HG03460 (cell line): ENCODE data around the gene AIF1.
"Not testable (repeated sequence)": the region's sequence is repeated elsewhere in the genome, so short reads cannot be mapped to it uniquely, and the experiment has no call there.

ENCODE experiments used
- ATAC-seq: cut with Tn5 transposase; IDR thresholded peaks from one replicate; pipeline ENCODE4 v1.9.1; 2021; ENCODE audit not compliant: unreplicated experiment

Gene AIF1

DNA sequence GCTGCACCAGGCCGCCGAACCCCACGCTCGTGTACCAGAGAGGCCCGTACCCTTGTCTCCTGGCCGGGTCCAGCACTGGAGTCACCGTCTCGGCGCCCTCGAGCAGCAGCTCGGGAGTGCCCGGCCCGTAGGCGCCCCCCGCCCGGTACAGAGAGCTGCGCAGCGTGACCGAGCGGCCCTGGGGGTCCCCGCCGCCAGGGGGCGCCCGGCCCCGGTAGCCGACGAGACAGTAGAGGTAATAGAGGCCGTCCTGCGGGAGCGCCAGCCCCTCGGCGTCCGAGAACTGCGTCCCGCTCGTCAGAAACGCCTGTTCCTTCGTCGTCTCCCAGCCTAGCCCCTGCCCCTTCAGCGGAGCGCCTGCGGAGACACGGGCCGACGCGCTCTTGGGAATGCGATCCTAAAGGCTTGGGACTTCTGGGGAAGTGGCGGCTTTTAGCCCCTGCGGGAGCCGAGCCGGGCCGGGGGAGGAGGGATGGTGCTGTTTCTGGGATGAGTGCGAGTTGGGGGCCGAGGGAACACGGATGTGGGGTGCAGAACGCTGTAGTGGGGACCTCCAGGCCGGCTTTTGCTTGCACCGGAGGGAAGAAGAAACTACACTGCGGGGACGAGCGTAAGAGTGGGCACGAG lies 34.1 kb upstream of the AIF1 start:
- ATAC-seq, result peak; percentile 45

DNA sequence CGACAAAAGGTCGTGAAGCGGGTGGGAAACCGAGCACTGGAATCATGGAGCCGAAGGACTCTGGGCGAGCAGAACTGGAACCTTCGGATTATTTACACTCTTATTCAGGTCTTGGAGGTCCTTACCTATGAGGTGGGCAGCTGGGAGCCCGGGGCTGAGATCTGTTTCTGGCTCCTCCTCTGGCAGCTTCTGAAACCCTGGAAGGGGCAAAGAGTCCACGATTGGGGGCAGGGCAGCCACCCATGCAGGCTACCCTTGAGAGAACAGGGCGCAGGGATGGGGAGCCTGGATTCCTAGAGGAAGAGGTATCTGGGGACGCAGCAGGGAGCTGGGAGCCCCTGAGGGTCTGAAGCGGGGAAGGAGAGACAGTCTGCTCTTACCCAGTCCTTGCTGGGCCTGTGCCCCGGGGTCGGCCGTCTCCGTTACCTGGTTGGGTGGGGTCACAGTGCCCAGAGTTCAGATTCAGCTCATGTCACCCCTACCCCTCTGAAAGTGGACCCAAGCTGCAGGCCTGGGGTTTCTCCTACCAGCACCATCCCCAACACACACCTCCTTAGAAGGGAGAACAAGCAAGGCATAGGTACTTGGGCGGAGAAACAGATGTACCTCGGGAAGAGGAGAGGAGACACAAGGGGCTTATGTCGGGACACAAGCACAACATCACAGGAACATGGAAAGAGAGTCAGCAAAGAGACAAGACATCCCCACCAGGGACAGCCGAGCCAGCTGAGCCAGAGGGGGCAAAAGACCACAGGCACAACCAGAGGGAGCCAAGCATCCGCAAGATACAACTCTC lies 33.4 kb upstream of the AIF1 start:
- no peak for ATAC-seq

DNA sequence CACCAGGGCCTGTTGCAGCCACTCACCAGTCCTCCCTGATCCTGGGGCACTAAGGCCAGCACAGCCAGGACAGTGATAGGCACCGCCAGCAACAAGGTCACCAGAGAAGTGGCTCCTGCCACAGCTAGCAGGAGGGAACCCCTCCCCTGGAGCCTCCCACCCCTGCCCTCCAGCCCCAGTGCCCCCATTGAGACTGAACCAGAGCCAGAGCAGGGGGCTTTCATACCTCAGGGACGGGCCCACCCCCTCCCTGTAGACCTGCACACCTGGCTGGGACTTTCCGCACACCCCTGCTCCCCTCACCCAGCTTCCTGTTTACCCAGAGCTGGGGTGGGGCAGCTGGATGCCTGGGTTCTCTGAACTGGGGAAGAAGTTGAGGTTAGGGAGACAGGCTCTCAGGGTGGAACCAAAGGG lies 32.8 kb upstream of the AIF1 start, which contains the start of gene LTB:
LTB (minus strand) TSS at position 195 of the 414 bp plus-strand sequence; CDS start at position 188, 7 bp downstream.
- ATAC-seq, result no peak

DNA sequence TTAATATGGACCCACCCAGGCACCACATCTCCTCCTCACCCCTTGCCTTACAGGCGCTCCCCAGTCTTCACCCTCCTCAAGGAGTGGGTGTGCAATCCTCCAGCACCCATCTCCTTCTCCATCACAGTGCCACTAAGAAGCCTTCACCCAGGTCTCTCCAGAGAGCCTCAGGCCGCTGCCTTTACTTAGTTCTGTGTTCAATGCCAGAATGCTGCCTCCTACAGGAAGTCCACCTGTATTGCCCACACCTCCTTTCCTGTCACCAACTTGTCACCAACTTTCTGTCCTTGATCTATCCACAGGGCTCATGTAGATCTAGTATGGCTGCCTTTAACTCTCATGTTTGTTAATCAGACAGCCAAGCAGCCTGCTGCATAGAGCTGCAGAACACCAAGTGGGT lies 29.5 kb upstream of the AIF1 start:
- no peak for ATAC-seq

DNA sequence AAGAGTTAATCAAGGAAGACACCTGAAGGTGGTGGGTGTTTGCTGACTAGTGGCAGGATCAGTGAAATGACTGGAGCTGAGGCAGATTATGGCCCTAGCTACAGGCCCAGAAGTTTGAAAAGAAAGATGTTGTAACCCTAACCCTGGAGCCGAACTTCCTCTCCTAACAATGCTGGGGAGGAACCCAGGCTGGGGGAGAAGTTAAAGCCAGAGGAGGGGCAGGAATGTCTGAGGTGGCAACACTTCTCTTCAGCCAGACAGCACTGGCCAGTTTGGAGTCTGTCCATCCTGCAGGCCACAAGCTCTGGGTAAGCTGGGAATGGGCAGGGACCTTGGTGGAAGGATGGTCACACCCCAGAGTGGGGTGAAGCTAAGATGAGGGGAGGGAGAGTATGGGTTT lies 29.0 kb upstream of the AIF1 start, which contains the start of gene LST1:
LST1 (plus strand) TSS at position 270 of the 400 bp plus-strand sequence. CDS start 1,023 bp downstream, outside the sequence.
- ATAC-seq, result no peak

DNA sequence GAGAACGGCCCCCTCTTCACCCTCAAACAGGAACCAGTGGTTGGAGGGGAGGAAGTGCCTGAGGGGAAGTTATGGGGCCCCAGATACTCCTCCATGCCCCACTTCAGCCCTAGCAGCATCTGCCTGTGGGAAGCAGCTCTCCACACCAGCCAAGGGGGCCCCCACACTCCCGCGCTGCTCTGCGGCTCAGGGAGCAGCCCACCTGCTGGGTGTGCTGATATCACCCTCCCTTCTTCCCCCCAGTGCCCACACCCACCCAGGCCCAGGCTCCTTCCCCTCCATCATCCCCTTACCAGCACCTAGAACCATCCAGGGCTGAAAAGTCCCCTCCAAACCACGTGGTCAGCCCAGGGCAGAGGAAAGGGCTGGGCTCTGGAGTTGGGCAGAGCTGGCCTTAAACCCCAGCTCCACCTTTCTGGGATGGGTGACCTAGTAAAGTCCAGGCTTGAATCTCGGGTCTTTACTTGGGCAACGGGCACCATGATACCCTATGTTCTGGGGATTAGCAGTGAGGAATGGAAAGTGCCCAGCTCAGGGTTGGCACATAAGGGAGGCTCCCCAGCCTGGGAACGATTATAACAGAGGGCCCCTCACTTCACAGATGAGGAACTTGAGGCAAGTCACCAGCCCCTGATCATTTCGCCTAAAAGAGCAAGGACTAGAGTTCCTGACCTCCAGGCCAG lies 28.3 kb upstream of the AIF1 start:
- ATAC-seq, result no peak

DNA sequence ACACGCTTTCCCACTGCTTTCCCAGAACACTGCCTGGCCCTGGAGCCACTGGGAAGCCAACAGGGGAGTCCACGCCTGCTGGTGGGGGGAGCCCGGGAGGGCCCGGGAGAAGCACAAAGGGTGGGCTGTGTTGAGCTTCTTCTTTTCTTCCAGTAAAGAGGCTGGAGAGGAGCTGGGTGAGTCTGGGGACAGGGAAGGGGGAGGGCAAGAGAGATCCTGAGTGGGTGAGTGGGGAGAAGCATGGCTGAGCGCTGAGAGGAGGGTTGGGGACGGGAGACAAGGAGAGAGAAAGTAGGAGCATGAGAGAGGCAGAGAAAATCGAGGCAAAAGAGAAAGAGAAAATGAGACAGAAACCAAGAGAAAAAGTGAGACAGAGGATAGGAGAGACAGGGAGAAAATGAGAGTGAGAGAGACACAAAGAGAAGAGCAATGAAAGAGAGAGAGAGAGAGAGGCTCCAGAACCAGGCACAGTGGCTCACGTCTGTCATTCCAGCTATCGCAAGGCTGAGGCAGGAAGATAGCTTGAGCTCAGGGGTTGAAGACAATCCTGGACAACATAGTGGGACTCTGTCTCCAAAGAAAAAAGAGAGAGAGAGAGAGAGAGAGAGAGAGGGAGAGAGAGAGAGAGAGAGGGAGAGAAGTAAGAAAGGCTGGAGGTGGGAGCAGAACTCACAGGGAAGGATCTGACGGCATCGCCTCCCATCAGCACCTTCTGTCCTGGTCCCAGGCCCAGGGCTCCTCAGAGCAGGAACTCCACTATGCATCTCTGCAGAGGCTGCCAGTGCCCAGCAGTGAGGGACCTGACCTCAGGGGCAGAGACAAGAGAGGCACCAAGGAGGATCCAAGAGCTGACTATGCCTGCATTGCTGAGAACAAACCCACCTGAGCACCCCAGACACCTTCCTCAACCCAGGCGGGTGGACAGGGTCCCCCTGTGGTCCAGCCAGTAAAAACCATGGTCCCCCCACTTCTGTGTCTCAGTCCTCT lies 26.9 kb upstream of the AIF1 start:
- no peak for ATAC-seq

DNA sequence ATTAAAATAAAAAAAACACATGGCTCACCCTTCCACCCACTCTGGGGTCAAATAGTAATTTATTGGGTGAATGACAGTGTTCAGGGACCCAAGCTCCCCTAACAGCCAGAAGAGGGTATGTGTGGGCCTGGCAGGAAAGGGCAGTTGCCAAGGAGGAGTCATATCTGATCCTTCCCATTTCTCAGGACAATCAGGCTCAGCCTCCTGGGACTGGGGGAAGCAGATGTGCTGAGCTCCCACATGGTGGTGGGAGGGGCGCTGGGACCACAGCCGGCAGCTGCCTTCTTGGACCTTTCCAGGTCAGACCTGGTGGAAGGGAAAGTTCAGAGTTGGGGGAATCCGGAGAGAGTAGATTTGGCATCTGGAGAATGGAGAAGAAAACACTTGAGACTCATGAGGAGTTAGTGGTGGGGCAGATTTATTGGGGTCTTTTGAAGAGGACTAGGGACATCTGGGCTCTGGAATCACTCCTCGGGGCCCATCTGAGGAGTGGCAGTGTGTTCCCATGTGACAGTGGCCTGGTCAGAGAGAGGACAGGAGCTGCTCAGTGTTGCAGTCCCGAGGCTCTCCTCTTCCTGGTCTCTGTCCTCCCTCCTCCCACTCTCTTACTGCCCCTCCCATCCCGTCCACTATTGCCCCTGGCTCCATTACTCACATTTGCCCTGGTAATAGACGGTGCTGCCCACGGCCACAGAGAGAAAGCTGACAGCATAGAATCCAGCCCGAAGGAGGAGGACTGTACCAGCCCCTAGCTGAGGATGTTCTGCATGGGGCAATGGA lies 26.0 kb upstream of the AIF1 start:
- ATAC-seq, result no peak

DNA sequence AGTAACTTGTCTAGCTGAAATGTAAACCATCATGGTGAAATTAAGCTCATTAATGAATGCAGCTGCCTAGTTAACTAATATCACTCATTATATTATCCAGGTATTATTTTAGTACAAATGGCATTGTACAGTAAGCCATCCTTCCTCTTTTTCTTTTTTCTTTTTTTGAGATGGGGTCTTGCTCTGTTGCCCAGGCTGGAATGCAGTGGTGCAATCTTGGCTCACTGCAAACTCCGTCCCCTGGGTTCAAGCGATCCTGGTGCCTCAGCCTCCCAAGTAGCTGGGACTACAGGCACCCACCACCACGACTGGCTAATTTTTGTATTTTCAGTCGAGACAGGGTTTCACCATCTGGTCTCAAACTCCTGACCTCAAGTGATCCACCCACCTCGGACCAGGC lies 24.3 kb upstream of the AIF1 start:
- not testable (repeated sequence) for ATAC-seq

DNA sequence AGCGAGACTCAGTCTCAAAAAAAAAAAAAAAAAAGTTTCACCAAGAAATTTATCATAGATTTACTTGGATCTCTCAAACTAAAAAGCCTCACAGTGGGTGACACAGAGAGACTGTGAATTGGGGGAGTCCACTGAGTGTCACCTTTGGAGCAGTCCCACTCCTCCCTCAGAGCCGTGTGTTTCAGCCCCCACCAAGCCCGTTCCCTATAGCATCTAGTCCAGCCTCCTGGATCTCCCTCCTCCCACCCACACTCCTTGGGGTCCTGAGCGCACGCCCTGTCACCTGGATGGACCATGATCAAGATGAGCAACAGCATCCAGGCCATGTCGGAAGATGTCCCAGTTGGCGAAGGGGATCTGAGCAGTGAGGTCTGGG lies 22.6 kb upstream of the AIF1 start:
- ATAC-seq, result no peak

DNA sequence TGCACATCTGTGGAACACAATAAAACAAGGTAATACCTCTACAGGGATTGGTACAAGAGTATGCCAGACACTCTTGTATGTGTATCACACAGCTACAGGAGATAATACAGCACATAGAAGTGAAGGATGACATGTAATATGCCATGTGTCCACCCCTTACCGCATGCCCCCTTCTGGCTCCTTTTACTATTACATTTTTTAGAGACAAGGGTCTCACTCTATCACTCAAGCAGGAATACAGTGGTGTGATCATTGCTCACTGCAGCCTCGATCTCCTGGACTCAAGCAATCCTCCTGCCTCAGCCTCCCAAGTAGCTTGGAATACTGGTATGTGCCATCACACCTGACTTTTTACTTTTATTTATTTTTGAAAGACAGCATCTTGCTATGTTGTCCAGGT lies 18.0 kb upstream of the AIF1 start:
- ATAC-seq, result no peak

DNA sequence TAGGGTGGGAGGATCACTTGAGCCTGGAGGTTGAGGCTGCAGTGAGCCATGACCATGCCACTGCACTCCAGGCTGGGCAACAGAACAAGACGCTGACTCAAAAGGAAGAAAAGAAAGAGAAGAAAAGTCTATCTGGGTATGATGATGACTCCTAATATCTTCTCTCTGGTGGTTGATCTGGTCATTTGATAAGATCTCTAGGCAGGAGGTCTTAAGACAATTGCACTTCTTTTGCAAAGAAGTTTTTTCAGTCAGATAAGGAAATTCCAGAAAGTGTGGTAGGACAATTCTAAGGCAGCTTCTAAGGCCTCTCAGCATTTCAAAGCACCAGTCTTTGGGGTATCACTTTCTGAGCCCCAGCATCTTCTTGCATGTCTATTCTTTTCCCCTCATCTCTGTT lies 7.7 kb upstream of the AIF1 start:
- no peak for ATAC-seq

DNA sequence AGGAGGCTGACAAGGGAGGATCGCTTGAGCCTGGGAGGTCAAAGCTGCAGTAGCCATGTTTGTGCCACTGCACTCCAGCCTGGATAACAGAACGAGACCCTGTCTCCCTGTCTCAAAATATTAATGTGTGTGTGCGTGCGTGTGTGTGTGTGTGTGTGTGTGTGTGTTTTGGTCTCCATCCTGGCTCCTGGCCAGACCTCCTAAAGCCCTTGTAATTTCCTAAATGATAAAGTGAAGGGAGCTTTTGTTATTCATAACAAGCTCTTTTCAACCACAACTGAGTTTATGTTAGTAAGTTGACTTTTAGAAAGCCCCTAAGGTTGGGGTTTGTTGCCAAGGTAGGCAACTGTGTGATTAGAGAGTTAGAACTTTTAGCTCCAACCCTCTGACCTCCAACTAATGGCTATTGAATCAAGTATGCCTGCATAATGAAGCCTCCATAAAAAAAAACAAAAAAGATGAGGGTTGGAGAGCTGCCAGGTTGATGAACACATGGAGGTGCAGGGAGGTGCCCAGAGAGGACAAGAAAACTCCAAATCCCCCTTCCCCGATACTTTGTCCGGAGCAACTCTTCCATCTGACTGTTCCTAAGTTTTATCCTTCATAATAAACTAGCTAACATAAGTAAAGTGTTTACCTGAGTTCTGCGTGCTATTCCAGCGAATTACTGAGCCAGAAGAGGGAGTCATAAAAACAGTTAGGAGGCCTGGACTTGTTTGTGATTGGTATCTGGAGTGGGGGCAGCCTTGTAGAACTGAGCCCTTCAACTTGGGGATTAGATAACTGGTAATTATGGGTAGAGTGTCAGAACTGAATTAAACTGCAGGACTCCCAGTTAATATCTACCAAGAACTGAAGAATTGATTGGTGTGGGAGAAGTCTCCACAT lies 5.3 kb upstream of the AIF1 start:
- no peak for ATAC-seq

DNA sequence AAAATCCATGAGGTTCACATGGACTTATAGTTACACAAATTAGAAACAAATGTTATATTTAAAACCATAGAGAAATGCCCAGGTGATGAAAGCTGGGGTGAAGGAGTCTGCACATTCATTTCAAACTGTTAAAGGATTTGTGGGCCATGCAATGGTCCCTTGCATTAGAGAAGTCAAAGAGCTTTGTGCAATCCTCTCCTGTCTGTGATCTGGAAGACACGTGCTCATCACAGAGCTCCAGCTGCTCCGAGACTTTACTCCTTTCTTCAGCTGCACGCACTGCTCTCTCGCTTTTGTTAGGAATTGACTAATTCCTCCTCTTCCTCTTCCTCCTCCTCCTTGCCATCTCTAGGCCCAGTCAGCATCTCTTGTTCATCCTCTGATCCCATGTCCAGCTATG lies 4.1 kb upstream of the AIF1 start:
- no peak for ATAC-seq

DNA sequence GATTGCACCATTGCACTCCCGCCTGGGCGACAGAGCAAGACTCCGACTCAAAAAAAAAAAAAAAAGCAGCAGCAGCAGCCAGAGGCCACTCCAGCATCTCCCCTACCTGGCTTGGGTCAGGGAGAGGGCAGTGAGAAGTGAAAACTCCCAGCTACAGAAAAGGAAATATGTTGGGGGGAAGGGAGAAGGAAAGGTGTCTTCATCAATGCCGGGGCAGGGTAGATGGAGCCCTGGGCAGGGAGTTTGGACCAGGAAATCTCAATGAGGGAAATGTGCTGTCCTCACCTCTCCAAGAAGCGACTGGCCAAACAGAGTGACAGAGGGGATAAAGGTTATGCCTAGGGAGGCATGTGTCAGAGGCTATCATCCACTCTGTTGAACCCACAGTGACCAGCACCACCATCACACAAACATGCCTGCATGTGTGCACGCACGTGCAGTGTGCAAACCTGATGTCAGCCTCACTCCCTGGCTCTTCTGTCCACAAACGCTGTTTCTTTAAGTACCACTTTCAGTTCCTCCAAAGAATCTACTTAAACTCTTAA lies 887 bp upstream of the AIF1 start:
- ATAC-seq, result no peak

DNA sequence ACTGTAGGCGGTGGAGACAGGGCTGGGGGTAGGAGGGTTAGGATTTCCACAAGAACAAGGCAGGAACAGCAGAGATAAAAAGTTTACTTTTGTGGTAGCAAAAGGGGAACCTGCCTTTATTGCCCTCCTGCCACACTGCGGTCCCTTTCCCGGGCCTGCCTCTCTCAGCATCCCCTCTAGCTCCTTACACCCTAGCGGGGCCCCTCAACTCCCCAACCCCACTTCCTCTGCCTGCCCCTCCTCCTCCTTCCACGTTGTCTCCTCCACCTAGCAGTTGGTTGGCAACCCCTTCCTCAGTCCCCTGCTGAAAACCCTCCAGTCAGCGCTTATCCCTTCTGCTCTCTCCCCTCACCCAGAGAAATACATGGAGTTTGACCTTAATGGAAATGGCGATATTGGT lies 714 bp downstream of the AIF1 start:
- ATAC-seq, result no peak

DNA sequence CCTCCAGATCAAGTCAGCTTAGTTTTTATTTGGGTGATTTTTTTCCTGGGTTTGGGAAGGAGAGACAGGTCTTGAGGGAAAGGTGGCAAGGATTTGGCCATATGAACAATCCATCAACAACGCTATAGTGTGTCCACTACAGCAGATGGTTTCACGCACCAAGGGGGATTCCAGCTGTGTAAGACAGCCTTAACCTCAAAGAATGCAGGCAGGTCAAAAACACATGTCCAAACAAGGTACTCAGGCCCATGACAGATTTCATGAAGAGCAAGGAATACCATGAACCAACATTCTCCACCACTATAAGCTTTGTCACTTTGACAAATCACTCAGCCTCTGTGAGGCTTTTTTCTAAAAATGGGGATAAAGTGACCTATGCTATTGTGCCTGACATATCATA lies 2.0 kb downstream of the AIF1 start:
- no peak for ATAC-seq

DNA sequence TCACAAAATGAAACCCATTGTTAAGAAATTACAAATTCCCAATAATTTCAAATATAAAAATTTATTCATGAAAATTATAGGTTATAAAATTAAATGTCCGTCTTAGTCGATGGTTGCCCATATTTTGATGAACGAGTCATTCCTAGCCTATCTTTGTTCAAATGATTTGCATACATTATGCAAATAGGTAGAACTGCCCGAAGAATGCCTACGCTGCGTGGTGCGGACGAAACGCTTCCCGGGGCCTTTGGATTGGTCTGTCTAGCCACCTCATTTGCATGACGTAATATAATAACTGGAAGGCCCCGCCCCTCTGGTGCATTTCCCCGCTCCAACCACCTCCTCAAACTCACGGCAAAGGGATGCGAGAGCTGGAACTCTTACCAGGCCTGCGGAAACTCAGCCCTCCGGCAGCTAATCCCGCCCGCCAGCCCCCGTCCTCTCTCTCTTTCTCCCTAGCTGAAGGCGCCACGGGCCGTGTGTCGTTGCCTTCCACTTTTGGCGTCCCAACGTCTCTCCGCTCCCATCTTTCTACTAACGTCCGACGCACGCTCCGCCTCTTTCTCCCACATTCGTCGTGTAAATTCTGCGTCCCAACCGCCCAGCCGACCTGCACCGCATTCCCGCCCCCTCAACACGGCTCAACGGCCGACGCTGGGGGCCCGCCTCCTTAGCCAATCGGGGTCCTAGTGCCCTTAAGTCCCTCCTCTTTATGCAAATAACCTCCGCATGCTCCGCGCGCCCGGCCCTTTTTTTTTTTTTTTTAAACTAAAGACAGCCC lies 5.0 kb downstream of the AIF1 start:
- ATAC-seq, result peak; percentile 73
